GM12872 (cell line): ENCODE results near the gene RANGAP1.

ENCODE experiments used
- CTCF ChIP-seq: IDR thresholded peaks from 3 replicates; pipeline ENCODE4 v1.5.1; 2011; ENCODE audit warnings: low read depth, mild to moderate bottlenecking, low read length, moderate library complexity; ENCODE audit not compliant: insufficient read depth

Gene RANGAP1

GRCh38 chr22:41296826-41297667 lies 11.1 kb upstream of the RANGAP1 start:
- no peak for TF ChIP-seq CTCF

- no peak for TF ChIP-seq CTCF
These were observed 4.6 kb upstream of the RANGAP1 start for GRCh38 chr22:41290262-41291221.

GRCh38 chr22:41289671-41290070 lies 3.7 kb upstream of the RANGAP1 start:
- TF ChIP-seq CTCF = no peak

- TF ChIP-seq CTCF = no peak
These were observed 2.4 kb upstream of the RANGAP1 start for GRCh38 chr22:41288245-41288946.

GRCh38 chr22:41286639-41287091 lies 678 bp upstream of the RANGAP1 start:
- no peak for TF ChIP-seq CTCF

- no peak for TF ChIP-seq CTCF
These were observed 557 bp downstream of the RANGAP1 start for GRCh38 chr22:41285441-41285819.

GRCh38 chr22:41284465-41284864 lies 1.5 kb downstream of the RANGAP1 start:
- no peak for TF ChIP-seq CTCF
